Measurements from ENCODE around the gene DDR1. TPM values are rescaled to one million over a fixed set of nuclear protein-coding genes. Genes with fewer than 3 reads are reported as not detected.

DDR1 gene
- total RNA-seq, 2 experiments from 2014 or later = 6.5 to 6.6 TPM

DNA sequence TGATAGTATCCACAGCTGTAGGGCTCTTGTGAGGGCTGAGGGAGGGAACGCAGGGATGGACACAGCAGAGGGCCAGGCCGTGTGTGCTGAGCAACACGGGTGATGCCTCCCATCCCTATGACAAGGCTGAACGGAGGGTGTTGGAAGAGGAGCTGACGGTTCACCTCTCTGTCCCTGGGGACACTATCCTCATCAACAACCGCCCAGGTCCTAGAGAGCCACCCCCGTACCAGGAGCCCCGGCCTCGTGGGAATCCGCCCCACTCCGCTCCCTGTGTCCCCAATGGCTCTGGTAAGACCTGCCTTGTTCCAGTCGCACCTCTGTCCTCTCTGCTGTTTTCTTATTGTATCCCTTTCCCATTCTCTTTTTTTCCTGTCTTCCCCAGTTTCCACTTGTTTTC, 10.1 kb downstream of the DDR1 start:
- TF ChIP-seq, protein P1, sequence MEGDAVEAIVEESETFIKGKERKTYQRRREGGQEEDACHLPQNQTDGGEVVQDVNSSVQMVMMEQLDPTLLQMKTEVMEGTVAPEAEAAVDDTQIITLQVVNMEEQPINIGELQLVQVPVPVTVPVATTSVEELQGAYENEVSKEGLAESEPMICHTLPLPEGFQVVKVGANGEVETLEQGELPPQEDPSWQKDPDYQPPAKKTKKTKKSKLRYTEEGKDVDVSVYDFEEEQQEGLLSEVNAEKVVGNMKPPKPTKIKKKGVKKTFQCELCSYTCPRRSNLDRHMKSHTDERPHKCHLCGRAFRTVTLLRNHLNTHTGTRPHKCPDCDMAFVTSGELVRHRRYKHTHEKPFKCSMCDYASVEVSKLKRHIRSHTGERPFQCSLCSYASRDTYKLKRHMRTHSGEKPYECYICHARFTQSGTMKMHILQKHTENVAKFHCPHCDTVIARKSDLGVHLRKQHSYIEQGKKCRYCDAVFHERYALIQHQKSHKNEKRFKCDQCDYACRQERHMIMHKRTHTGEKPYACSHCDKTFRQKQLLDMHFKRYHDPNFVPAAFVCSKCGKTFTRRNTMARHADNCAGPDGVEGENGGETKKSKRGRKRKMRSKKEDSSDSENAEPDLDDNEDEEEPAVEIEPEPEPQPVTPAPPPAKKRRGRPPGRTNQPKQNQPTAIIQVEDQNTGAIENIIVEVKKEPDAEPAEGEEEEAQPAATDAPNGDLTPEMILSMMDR (IDR thresholded peaks at IDR 0.05) = no peak
- POLR2A ChIA-PET = interaction anchor here (0.5 to 0.6 kb wide), 2 partner anchors 72 to 380 kb away, joined by 3 read pairs; no protein-coding TSS in a partner anchor
- peaks cover 18% of the 10 kb centered on the region for H3K36me3 ChIP-seq (ENCODE audit: insufficient read depth, low read length)
- no peaks in the 10 kb centered on the region for H3K27me3 ChIP-seq (ENCODE audit: control insufficient read depth in 1 of 2, insufficient read depth in 2 of 2, low read length in 2 of 2)
- Mint-ChIP-seq H3K4me1 (ENCODE audit: low read depth) (no peaks in the 10 kb centered on the region), H3K9me3 (no peaks in the 10 kb centered on the region), H3K4me3 (no peak overlapping the region), H3K27me3 (no peaks in the 10 kb centered on the region), H3K27ac (no peak overlapping the region), H3K36me3 (ENCODE audit: low read depth) (peaks cover 51% of the 10 kb centered on the region)
- CTCF ChIA-PET = interaction anchor here (0.6 kb wide), 1 partner anchor 259 kb away, joined by 3 read pairs; no protein-coding TSS in a partner anchor
- no peak overlapping the region for H3K27ac ChIP-seq (ENCODE audit: low read depth in 1 of 2, low read length in 2 of 2)
- H3K4me1 ChIP-seq (ENCODE audit: insufficient read depth, low read length) = no peaks in the 10 kb centered on the region
- intact Hi-C loops (cut with DNase I, micrococcal nuclease) = no loop called here
- no peak overlapping the region for H3K4me3 ChIP-seq (ENCODE audit: low read length)
- ATAC-seq (ENCODE audit: poor library complexity) = no peak
- no peak for DNase-seq
- no peaks in the 10 kb centered on the region for H3K9me3 ChIP-seq (ENCODE audit: control insufficient read depth in 1 of 2, insufficient read depth in 1 of 2, low read length in 2 of 2)

DNA sequence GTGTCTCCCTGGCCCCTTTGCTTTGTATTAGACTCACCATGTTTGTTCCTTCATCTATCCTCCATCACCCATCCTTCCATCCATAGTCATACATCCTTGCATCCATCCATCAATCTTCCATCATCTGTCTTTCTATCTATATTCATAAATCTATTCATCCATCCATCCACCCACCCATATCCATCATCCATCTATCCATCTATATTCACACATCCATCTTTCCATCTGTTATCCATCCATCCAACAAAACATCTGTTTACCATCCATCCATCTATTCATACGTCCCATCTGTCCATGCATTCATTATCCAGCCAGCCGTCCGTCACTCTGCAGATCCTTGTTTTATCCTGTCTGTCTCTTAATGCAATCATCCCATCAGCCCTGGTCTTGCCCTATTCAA, 10.6 kb downstream of the DDR1 start:
- Mint-ChIP-seq H3K27ac (no peak overlapping the region), H3K4me1 (ENCODE audit: low read depth) (no peaks in the 10 kb centered on the region), H3K27me3 (no peaks in the 10 kb centered on the region), H3K9me3 (no peaks in the 10 kb centered on the region), H3K4me3 (no peak overlapping the region), H3K36me3 (ENCODE audit: low read depth) (peaks cover 48% of the 10 kb centered on the region)
- Histone ChIP-seq H3K27me3 (ENCODE audit: control insufficient read depth in 1 of 2, insufficient read depth in 2 of 2, low read length in 2 of 2) (no peaks in the 10 kb centered on the region), H3K9me3 (ENCODE audit: control insufficient read depth in 1 of 2, insufficient read depth in 1 of 2, low read length in 2 of 2) (no peaks in the 10 kb centered on the region), H3K4me1 (ENCODE audit: insufficient read depth, low read length) (no peaks in the 10 kb centered on the region), H3K36me3 (ENCODE audit: insufficient read depth, low read length) (peaks cover 13% of the 10 kb centered on the region), H3K27ac (ENCODE audit: low read depth in 1 of 2, low read length in 2 of 2) (no peak overlapping the region), H3K4me3 (ENCODE audit: low read length) (no peak overlapping the region)
- CTCF ChIA-PET = no interaction called here
- TF ChIP-seq, protein P1 (IDR thresholded peaks at IDR 0.05) = no peak
- intact Hi-C loops (cut with DNase I, micrococcal nuclease) = no loop called here
- no peak for ATAC-seq (ENCODE audit: poor library complexity)
- no peak for DNase-seq
- POLR2A ChIA-PET = no interaction called here

DNA sequence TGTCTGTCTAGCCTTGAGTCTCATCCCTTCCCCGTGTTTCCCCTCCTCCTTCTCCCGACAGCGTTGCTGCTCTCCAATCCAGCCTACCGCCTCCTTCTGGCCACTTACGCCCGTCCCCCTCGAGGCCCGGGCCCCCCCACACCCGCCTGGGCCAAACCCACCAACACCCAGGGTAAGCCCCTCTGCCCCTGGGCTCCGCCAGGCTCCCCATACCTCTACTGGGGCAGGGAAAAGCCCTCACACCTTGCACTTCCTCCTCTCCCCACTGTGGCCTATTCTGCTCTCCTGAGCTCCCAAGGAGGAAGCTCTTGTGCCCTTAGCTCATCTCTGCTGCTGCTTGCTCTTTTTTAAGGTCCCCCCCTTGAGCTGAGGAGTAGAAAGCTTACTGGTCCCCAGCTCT, 11.0 kb downstream of the DDR1 start:
- Mint-ChIP-seq H3K36me3 (ENCODE audit: low read depth) (peaks cover 44% of the 10 kb centered on the region), H3K9me3 (no peaks in the 10 kb centered on the region), H3K4me3 (no peak overlapping the region), H3K27me3 (no peaks in the 10 kb centered on the region), H3K4me1 (ENCODE audit: low read depth) (no peaks in the 10 kb centered on the region), H3K27ac (no peak overlapping the region)
- Histone ChIP-seq H3K4me1 (ENCODE audit: insufficient read depth, low read length) (no peaks in the 10 kb centered on the region), H3K36me3 (ENCODE audit: insufficient read depth, low read length) (peaks cover 12% of the 10 kb centered on the region), H3K9me3 (ENCODE audit: control insufficient read depth in 1 of 2, insufficient read depth in 1 of 2, low read length in 2 of 2) (no peaks in the 10 kb centered on the region), H3K27me3 (ENCODE audit: control insufficient read depth in 1 of 2, insufficient read depth in 2 of 2, low read length in 2 of 2) (no peaks in the 10 kb centered on the region), H3K27ac (ENCODE audit: low read depth in 1 of 2, low read length in 2 of 2) (no peak overlapping the region), H3K4me3 (ENCODE audit: low read length) (no peak overlapping the region)
- ATAC-seq (ENCODE audit: poor library complexity) (no peak), DNase-seq (no peak)
- ChIA-PET POLR2A (no interaction called here), CTCF (no interaction called here)
- TF ChIP-seq, protein P1 (IDR thresholded peaks at IDR 0.05) = no peak
- intact Hi-C loops (cut with DNase I, micrococcal nuclease) = no loop called here
